ENCODE results near the gene DNAJC1.

The DNAJC1 gene

GRCh38 chr10:21959998-21960397, 43.5 kb downstream of the DNAJC1 start:
- no peak for DNase-seq

DNA sequence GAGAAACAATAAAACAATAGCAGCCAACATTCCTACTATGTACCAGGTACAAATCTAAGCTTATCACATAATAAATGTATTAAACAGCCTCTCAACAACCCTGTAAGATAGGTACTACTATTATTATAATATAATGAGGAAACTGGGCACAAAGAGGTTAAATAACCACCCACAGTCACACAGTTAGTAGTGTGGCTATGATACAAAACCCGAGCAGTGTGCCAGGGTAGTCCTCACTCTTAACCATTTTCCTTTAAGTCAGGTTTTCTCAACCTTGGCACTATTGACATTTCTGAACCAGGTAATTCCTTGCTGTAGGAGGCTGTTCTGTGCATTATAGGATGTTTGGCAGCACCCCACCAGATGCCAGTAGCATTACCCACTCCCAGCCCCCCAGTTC, 48.8 kb downstream of the DNAJC1 start:
- DNase-seq, result no peak

- DNase-seq, result no peak
Observed at GRCh38 chr10:21954132-21954531, 49.4 kb downstream of the DNAJC1 start.

DNA sequence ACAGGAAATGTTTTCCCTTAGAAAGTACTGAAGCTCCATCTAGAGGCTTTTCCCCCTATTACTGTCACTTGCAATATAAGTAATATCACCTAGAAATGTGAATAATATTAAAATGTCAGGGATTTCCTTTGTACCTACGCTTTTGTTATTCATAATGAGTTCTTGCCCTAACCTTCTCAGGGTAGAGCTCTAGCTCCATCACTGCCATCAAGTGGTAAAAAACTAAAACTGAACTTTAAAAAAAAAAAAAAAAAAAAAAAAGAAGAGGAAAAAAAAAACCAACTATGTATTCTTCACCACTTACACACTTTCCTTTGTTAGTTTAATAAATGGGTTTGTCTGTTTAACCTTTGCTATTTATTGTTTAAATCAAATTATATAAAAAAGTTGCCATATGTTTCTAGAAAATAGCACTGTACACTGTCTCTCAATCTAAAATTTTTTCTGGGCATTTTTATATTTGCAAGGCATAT, 49.9 kb downstream of the DNAJC1 start:
- peak; percentile 62 for DNase-seq

DNA sequence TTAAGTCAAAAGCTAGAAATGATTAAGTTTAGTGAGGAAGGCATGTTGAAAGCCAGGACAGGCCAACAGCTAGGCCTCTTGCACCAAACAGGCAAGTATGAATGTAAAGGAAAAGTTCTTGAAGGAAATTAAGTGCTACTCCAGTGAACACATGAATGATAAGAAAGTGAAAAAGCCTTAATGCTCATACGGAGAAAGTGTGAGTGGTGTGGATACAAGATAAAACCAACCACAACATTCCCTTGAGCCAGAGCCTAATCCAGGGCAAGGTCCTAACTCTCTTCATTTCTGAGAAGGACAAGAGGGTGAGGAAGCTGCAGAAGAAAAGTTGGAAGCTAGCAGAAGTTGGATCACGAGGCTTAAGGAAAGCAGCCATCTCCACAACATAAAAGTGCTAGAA, 53.0 kb downstream of the DNAJC1 start:
- no peak for DNase-seq

DNA sequence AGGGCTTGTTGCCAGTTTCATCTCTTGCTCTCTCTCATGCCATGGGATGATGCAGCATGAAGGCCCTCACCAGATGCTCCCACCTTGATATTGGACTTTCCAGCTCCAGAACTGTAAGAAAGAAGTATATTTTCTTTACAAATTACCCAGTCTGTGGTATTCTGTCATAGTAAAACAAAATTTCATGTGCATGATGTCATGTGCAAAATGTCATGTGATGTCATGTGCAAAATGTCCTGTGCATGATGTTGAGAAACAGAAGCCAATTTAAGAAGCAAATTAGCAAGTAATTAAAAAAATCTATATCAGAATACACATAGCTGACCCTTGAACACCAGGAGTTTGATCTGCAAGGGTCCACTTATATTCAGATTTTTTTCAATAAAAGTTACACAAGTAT, 56.6 kb downstream of the DNAJC1 start:
- DNase-seq, result no peak

GRCh38 chr10:21944727-21945386, 58.7 kb downstream of the DNAJC1 start:
- DNase-seq, result no peak

- no peak for DNase-seq
Observed at GRCh38 chr10:21943633-21944265, 59.8 kb downstream of the DNAJC1 start.

- DNase-seq, result no peak
Observed at GRCh38 chr10:21935439-21936023, 68.0 kb downstream of the DNAJC1 start.

DNA sequence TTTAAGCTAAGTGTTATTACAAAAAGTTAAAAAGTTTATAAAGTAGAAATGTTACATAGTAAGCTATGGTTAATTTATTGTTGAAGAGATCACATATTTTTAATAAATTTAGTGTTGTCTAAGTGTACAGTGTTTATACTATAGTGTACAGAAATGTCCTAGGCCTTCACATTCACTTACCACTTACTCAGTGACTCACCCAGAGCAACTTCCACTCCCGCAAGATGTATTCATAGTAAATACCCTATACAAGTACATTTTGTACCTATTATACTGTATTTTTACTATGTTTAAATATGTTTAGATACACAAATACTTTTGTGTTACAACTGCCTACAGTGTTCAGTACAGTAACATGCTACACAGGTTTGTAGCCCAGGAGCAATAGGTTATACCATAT, 69.2 kb downstream of the DNAJC1 start:
- DNase-seq, result no peak

DNA sequence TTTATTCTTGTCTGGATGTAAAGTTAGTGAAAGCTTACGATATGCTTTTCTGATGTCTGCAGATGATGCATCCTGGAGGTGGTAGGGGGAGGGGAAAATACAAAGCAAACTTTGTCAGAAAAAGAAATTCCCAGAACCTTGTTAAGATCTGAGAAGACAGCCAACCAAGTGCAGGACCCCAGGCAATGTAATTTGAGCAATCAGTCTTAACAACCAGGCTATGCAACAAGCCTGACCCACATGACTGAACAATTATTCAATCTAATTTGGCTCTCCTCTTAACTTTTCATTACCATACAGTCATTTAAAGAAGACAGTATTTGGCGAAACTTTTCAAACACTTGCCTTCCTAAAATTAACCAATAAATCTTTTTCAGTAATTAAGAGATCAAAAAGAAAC, 74.5 kb downstream of the DNAJC1 start:
- DNase-seq, result no peak

DNA sequence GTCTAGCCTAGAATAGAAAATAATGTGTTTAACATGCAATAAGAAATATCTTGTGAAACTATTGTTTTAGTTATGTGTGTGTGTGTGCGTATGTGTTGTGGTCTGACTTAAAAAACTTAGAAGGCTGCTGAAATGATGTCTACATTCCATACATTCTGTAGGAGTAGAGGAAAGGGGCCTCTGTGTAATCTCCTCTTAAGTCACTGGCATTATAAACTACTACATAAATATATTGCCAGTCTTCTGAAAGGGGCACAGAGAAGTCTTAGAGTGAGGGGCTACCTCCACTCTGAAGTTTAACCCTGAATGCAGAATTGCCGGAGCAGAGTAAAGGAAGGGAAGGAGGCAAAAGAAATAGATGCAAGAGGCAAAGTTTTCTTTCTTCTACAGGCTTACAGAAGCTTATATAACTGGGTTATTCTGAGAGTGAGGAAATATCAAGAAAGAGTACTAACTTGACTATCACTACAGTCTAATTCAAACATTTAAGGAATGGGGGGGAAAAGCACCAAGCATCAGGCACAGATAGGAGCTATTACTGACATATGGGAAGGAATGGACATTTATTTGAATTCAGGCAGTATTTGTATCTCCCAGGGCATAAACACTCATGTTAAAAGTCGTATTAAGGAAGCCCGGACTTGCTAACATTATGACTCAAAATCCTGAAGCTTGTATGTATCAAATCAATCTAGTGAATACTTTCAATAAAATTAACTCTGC, 75.7 kb downstream of the DNAJC1 start:
- DNase-seq, result peak; percentile 89

GRCh38 chr10:21926949-21927348, 76.6 kb downstream of the DNAJC1 start:
- DNase-seq, result peak; percentile 98

DNA sequence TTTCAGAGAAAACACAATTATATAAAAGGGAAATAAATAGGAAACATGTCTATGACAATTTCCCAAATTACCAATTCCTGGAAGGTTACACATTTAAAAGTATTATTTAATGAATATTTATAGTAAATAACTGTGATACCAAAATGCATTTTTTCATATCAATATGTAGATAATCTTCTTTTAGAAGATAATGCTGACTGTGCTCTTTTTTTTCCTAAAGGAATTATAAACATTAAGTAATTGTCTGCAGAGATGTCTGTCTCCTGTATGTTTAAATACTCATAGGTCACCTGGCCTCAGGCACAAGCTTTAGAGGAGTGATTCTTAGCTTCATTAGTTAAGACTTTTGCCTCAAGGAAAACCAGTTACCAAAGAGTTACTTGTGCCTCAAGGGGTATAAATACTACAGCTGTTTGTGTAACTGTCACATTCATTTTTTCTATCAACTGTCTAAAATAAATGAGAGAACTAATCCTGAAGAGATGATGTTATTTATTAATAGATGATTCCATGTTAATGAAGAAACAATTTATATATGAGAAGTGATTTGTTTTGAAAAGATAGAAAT, 77.1 kb downstream of the DNAJC1 start:
- DNase-seq, result no peak

GRCh38 chr10:21925851-21926250, 77.7 kb downstream of the DNAJC1 start:
- DNase-seq, result no peak

- DNase-seq, result no peak
Observed at GRCh38 chr10:21924511-21924910, 79.0 kb downstream of the DNAJC1 start.

GRCh38 chr10:21920633-21921032, 82.9 kb downstream of the DNAJC1 start:
- no peak for DNase-seq

DNA sequence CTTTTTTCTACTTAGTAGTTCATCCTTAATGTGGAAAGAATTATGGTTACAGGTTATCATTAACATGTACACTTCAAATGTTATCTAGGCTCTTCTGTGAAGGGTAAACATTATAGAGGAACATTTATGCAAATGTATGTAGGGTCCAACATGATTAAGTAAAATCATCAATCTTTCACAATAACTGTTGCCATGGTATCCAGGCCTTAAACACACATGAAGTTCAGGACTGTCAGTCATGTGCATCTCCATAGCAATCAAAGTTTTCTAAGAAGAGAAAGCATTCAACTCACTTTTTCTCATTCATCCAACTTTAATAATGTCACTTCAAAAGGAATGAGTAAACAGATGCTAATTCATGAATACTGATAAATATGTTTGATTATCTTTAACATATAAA, 83.6 kb downstream of the DNAJC1 start:
- DNase-seq, result no peak

DNA sequence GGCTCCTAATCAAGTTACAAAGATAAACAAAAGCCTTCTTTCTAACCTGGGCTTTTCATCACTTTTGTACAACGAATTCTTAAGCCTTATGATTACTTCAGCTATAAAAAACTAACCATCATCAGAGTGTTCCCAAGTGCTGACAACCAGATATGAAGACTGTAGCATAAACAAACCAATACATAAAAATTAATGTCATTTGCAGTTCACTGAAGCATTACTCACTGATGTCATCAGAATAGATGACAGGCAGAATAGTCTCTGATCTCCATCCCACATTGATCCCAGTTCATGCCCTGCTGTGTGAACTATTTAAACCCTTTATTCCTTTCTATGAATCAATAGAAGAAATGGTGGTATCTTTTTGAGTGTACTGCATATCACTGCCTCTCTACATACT, 84.4 kb downstream of the DNAJC1 start:
- peak; percentile 33 for DNase-seq

DNA sequence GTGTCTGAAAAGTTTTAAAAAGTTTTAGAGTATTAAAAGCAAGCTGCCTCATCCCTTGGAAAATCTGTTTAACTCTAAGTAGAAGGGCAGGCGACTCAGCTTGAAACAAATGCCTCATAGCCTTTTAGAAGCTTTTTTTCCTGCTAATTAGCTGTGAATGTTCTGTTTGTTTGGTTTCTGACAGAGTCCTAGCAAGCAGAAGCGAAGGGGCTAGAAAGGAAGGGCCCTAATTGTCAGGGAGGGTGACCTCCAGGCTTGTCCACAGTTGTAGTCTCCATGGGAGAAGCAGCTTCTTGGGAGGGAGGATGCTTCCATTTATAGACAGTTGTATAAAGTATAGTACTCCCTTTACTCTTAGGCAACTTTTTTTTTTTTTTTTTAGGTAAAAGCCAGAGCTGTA, 90.9 kb downstream of the DNAJC1 start:
- DNase-seq, result no peak

GRCh38 chr10:21910798-21911197, 92.7 kb downstream of the DNAJC1 start:
- DNase-seq, result no peak

DNA sequence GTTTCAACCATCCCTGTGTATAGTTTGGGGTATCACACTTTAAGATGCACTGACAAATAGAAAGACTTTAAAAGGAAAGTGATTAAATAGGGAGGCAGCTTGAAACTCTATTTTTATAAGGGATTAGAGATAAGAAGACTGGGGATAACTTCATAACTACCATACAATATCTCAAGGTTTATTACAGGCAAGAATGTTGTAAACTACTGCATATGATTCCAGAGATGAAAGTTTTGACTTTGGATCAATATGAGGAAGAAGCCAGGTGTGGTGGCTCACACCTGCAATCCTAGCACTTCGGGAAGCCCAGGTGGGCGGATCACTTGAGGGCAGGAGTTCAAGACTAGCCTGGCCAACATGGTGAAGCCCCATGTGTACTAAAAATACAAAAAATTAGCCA, 96.1 kb downstream of the DNAJC1 start:
- no peak for DNase-seq

DNA sequence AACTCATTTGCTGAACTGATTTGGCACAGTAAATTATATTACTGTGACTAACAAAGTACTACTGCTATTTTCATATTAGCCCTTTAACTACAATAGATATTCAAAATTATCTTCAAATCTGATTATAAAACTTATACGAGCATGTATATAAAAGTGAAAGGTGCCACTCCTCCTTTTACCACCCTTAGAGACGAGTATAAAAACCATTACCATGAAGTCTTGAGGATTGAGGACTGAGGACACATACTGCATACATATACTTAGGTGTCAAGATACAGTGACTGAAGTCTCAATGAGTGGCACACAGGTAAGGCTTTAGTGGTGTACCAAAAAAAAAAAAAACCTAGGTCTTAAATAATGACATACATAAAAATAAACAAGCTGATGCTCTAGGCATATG, 98.6 kb downstream of the DNAJC1 start:
- no peak for DNase-seq

Measured in fibroblast of skin of scalp (primary cell).